ENCODE measurements around the gene BFAR. TPM values are rescaled to one million over a fixed set of nuclear protein-coding genes. Genes with fewer than 3 reads are reported as not detected.
"Not testable (repeated sequence)": the region's sequence is repeated elsewhere in the genome, so short reads cannot be mapped to it uniquely, and the experiment has no call there.

The BFAR gene
- total and polyA plus RNA-seq, 2 donors (not counting 1 experiment from before 2014, with no cell fraction given), result 78.4 to 85.6 TPM

GRCh38 chr16:14634389-14634725 is 1.6 kb downstream of the BFAR start:
- no peak overlapping the region for H3K27ac ChIP-seq (ENCODE audit: insufficient read depth, low read length)
- H3K9me3 ChIP-seq (ENCODE audit: control insufficient read depth, insufficient read depth, low read depth, low read length), result no peaks in the 10 kb centered on the region
- no peak for DNase-seq (ENCODE audit: low read depth in 2 of 2)
- no peak overlapping the region for H3K9ac ChIP-seq (ENCODE audit: insufficient read depth, low read length)
- H2AFZ ChIP-seq (ENCODE audit: low read length), result no peak overlapping the region
- no peaks in the 10 kb centered on the region for H3K27me3 ChIP-seq (ENCODE audit: control insufficient read depth, insufficient read depth, low read length)
- peaks cover 2% of the 10 kb centered on the region for H3K4me1 ChIP-seq (ENCODE audit: control insufficient read depth, extremely low read depth, insufficient read depth, low read length)
- TF ChIP-seq EZH2 (IDR thresholded peaks at IDR 0.05; ENCODE audit: low read length, missing control alignments) (no peak), CTCF (conservative IDR thresholded peaks at IDR 0.05 in 1 of 2, IDR thresholded peaks at IDR 0.05 in 1 of 2; ENCODE audit: low read depth in 1 of 2, low read length in 2 of 2) (no peak)
- peak overlapping the region; percentile 91 for H3K4me2 ChIP-seq (ENCODE audit: extremely low read depth, insufficient read depth, low read length)
- no peaks in the 10 kb centered on the region for H3K36me3 ChIP-seq (ENCODE audit: control insufficient read depth, insufficient read depth, low read length)
- H3K79me2 ChIP-seq (ENCODE audit: control insufficient read depth, insufficient read depth, low read length), result peaks cover 64% of the 10 kb centered on the region
- H4K20me1 ChIP-seq (ENCODE audit: control insufficient read depth, extremely low read depth, insufficient read depth, low read length), result no peaks in the 10 kb centered on the region
- peak overlapping the region; percentile 91 to 99 (median 98) for H3K4me3 ChIP-seq (replicated peaks in 1 of 4; ENCODE audit: control extremely low read depth in 1 of 4, insufficient read depth in 1 of 4, low read depth in 3 of 4, low read length in 4 of 4)

GRCh38 chr16:14635395-14636165 is 2.8 kb downstream of the BFAR start:
- Histone ChIP-seq H4K20me1 (ENCODE audit: control insufficient read depth, extremely low read depth, insufficient read depth, low read length) (no peaks in the 10 kb centered on the region), H3K4me2 (ENCODE audit: extremely low read depth, insufficient read depth, low read length) (no peak overlapping the region), H2AFZ (ENCODE audit: low read length) (no peak overlapping the region), H3K79me2 (ENCODE audit: control insufficient read depth, insufficient read depth, low read length) (peaks cover 73% of the 10 kb centered on the region), H3K27ac (ENCODE audit: insufficient read depth, low read length) (no peak overlapping the region), H3K9ac (ENCODE audit: insufficient read depth, low read length) (no peak overlapping the region), H3K27me3 (ENCODE audit: control insufficient read depth, insufficient read depth, low read length) (no peaks in the 10 kb centered on the region), H3K4me3 (replicated peaks in 1 of 4; ENCODE audit: control extremely low read depth in 1 of 4, insufficient read depth in 1 of 4, low read depth in 3 of 4, low read length in 4 of 4) (no peak overlapping the region), H3K36me3 (ENCODE audit: control insufficient read depth, insufficient read depth, low read length) (no peaks in the 10 kb centered on the region), H3K9me3 (ENCODE audit: control insufficient read depth, insufficient read depth, low read depth, low read length) (no peaks in the 10 kb centered on the region), H3K4me1 (ENCODE audit: control insufficient read depth, extremely low read depth, insufficient read depth, low read length) (peaks cover 2% of the 10 kb centered on the region)
- DNase-seq (ENCODE audit: low read depth in 2 of 2), result no peak
- TF ChIP-seq EZH2 (IDR thresholded peaks at IDR 0.05; ENCODE audit: low read length, missing control alignments), result no peak
- no peak for TF ChIP-seq CTCF (conservative IDR thresholded peaks at IDR 0.05 in 1 of 2, IDR thresholded peaks at IDR 0.05 in 1 of 2; ENCODE audit: low read depth in 1 of 2, low read length in 2 of 2)

- not testable (repeated sequence) for H3K27ac ChIP-seq (ENCODE audit: insufficient read depth, low read length); DNase-seq (ENCODE audit: low read depth in 2 of 2); H3K4me1 ChIP-seq (ENCODE audit: control insufficient read depth, extremely low read depth, insufficient read depth, low read length); H3K27me3 ChIP-seq (ENCODE audit: control insufficient read depth, insufficient read depth, low read length); H2AFZ ChIP-seq (ENCODE audit: low read length); H3K4me2 ChIP-seq (ENCODE audit: extremely low read depth, insufficient read depth, low read length); H3K9ac ChIP-seq (ENCODE audit: insufficient read depth, low read length); H3K36me3 ChIP-seq (ENCODE audit: control insufficient read depth, insufficient read depth, low read length); H4K20me1 ChIP-seq (ENCODE audit: control insufficient read depth, extremely low read depth, insufficient read depth, low read length); H3K4me3 ChIP-seq (replicated peaks in 1 of 4; ENCODE audit: control extremely low read depth in 1 of 4, insufficient read depth in 1 of 4, low read depth in 3 of 4, low read length in 4 of 4); H3K9me3 ChIP-seq (ENCODE audit: control insufficient read depth, insufficient read depth, low read depth, low read length)
- peaks cover 80% of the 10 kb centered on the region for H3K79me2 ChIP-seq (ENCODE audit: control insufficient read depth, insufficient read depth, low read length)
Measured at GRCh38 chr16:14636179-14636950, 3.6 kb downstream of the BFAR start.

- H3K9me3 ChIP-seq (ENCODE audit: control insufficient read depth, insufficient read depth, low read depth, low read length); H3K27ac ChIP-seq (ENCODE audit: insufficient read depth, low read length); H3K36me3 ChIP-seq (ENCODE audit: control insufficient read depth, insufficient read depth, low read length); H3K4me1 ChIP-seq (ENCODE audit: control insufficient read depth, extremely low read depth, insufficient read depth, low read length); H4K20me1 ChIP-seq (ENCODE audit: control insufficient read depth, extremely low read depth, insufficient read depth, low read length); H3K4me2 ChIP-seq (ENCODE audit: extremely low read depth, insufficient read depth, low read length); H3K27me3 ChIP-seq (ENCODE audit: control insufficient read depth, insufficient read depth, low read length); H3K9ac ChIP-seq (ENCODE audit: insufficient read depth, low read length); DNase-seq (ENCODE audit: low read depth in 2 of 2); H2AFZ ChIP-seq (ENCODE audit: low read length); H3K4me3 ChIP-seq (replicated peaks in 1 of 4; ENCODE audit: control extremely low read depth in 1 of 4, insufficient read depth in 1 of 4, low read depth in 3 of 4, low read length in 4 of 4): not testable (repeated sequence)
- H3K79me2 ChIP-seq (ENCODE audit: control insufficient read depth, insufficient read depth, low read length), result peaks cover 84% of the 10 kb centered on the region
Measured at GRCh38 chr16:14636951-14637240, 4.1 kb downstream of the BFAR start.

Data from fibroblast of lung (primary cell).